DND-41 (cell line): ENCODE measurements around the gene PLSCR2.

Experiments used
- ATAC-seq: fragments of 200-7000 bp; cut with Tn5 transposase; 3 replicates; pipeline ENCODE4 v1.9.1; 2021; ENCODE audit warnings: low read depth; ENCODE audit not compliant: insufficient read depth
- DNase-seq: peaks from one replicate; pipeline ENCODE4 v3.0.0-alpha.2; 2020
- H2AFZ ChIP-seq: 2 replicates; pipeline ENCODE4 v1.6.0; 2012; ENCODE audit warnings: low read depth, low read length
- H3K27ac ChIP-seq: 2 replicates; pipeline ENCODE4 v1.5.1; 2012; ENCODE audit warnings: low read length, inconsistent platforms
- H3K27me3 ChIP-seq: fragments of 200-600 bp; sonication (generic); 2 replicates; pipeline ENCODE4 v1.6.0; 2012; ENCODE audit warnings: low read length, mild to moderate bottlenecking, inconsistent platforms; ENCODE audit not compliant: insufficient read depth, poor library complexity
- H3K36me3 ChIP-seq: 2 replicates; pipeline ENCODE4 v1.5.1; 2012; ENCODE audit warnings: low read length, inconsistent platforms; ENCODE audit not compliant: insufficient read depth
- H3K4me1 ChIP-seq: 2 replicates; pipeline ENCODE4 v1.5.1; 2012; ENCODE audit warnings: mild to moderate bottlenecking, low read length; ENCODE audit not compliant: insufficient read depth
- H3K4me2 ChIP-seq: 2 replicates; pipeline ENCODE4 v1.6.0; 2012; ENCODE audit warnings: mild to moderate bottlenecking, moderate library complexity, low read length, inconsistent platforms; ENCODE audit not compliant: insufficient read depth
- H3K4me3 ChIP-seq, 2 experiments: fragments of 200-600 bp in 1 of 2; shearing (Covaris generic) in 1 of 2; 2 replicates each; pipeline ENCODE4 v1.5.1; 2012 to 2016; ENCODE audit warnings: inconsistent platforms in 2 of 2, low read length in 2 of 2, mild to moderate bottlenecking in 2 of 2, low read depth in 1 of 2, moderate library complexity in 1 of 2
- H3K79me2 ChIP-seq: 2 replicates; pipeline ENCODE4 v1.6.0; 2012; ENCODE audit warnings: low read length, inconsistent platforms; ENCODE audit not compliant: insufficient read depth
- H3K9ac ChIP-seq: 2 replicates; pipeline ENCODE4 v1.6.0; 2012; ENCODE audit warnings: low read depth, mild to moderate bottlenecking, inconsistent platforms, low read length, moderate library complexity
- H3K9me3 ChIP-seq: 2 replicates; pipeline ENCODE4 v1.5.1; 2012; ENCODE audit warnings: low read length, moderate library complexity, mild to moderate bottlenecking, inconsistent platforms; ENCODE audit not compliant: insufficient read depth, severe bottlenecking
- H4K20me1 ChIP-seq: 2 replicates; pipeline ENCODE4 v1.6.0; 2012; ENCODE audit warnings: low read length; ENCODE audit not compliant: insufficient read depth
- EZH2 ChIP-seq: IDR thresholded peaks from 3 replicates; pipeline ENCODE4 v1.6.1; 2012; ENCODE audit warnings: borderline replicate concordance, low read depth, mild to moderate bottlenecking, moderate library complexity, low read length, inconsistent platforms; ENCODE audit not compliant: severe bottlenecking
- TF ChIP-seq, protein P1 (sequence below): IDR thresholded peaks from 2 replicates; pipeline ENCODE4 v1.5.1; 2012; ENCODE audit warnings: borderline replicate concordance, low read length, moderate library complexity, mild to moderate bottlenecking; ENCODE audit not compliant: poor library complexity, severe bottlenecking; ENCODE audit errors: extremely low read depth

The PLSCR2 gene, protein sequence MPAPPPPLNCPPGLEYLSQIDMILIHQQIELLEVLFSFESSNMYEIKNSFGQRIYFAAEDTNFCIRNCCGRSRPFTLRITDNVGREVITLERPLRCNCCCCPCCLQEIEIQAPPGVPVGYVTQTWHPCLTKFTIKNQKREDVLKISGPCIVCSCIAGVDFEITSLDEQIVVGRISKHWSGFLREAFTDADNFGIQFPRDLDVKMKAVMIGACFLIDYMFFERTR

DNA sequence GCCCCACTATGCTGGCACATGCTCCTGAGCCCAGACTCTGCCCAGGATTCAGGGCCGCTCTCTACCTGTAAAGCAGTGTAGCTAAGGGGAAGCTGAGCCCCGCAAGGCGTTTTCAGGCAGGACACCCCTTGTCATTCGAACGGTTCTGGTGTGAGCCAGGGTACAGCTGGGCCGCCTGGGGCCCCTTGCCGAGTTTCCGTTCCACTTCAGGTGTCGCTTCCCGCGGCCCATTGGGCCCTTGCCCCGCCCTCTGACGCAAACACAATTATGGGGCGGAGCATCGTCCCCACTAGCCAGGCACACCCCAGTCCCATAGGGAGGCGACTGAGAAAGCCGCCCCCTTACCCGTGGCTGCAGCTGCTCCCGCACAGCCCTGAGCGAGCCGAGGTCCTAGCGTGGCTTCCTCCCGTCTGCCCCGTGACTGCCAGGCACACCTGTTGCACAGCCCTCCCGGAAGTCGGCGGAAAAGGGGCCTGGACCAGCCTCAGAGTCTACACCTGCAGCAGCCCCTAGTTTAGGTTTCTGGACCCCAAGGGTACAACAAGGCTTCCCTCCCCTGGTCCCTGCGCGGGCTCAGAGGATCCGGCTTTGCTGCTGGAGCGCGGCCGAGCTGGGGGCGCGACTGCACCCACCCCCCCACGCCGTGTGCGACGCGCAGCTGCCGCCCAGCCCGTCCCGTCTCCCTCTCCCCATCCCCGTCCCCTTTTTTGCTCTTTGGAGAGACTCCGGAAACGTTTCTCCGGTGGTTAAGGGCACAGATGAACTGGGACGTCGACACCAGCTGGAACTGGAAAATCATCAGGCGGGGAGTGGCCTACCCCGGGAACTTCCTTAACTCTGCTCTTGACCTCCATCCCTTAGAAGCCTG lies at the start of gene PLSCR2:
Gene PLSCR2, minus strand, starts transcription at position 412 of the 868 bp plus-strand sequence. CDS start 9,657 bp downstream, outside the sequence.
- no peaks in the 10 kb centered on the region for H3K27me3 ChIP-seq
- no peaks in the 10 kb centered on the region for H3K36me3 ChIP-seq
- DNase-seq (no peak), ATAC-seq (no peak)
- no peak within 1 kb of the TSS for H3K27ac ChIP-seq
- no peak within 1 kb of the TSS for H3K4me3 ChIP-seq
- no peaks in the 10 kb centered on the region for H3K79me2 ChIP-seq
- TF ChIP-seq, protein P1, sequence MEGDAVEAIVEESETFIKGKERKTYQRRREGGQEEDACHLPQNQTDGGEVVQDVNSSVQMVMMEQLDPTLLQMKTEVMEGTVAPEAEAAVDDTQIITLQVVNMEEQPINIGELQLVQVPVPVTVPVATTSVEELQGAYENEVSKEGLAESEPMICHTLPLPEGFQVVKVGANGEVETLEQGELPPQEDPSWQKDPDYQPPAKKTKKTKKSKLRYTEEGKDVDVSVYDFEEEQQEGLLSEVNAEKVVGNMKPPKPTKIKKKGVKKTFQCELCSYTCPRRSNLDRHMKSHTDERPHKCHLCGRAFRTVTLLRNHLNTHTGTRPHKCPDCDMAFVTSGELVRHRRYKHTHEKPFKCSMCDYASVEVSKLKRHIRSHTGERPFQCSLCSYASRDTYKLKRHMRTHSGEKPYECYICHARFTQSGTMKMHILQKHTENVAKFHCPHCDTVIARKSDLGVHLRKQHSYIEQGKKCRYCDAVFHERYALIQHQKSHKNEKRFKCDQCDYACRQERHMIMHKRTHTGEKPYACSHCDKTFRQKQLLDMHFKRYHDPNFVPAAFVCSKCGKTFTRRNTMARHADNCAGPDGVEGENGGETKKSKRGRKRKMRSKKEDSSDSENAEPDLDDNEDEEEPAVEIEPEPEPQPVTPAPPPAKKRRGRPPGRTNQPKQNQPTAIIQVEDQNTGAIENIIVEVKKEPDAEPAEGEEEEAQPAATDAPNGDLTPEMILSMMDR: no peak
- TF ChIP-seq EZH2: no peak
- no peak within 1 kb of the TSS for H3K4me2 ChIP-seq
- no peaks in the 10 kb centered on the region for H4K20me1 ChIP-seq
- no peak within 1 kb of the TSS for H3K9ac ChIP-seq
- H3K4me1 ChIP-seq: no peaks in the 10 kb centered on the region
- H2AFZ ChIP-seq: no peak within 1 kb of the TSS
- H3K9me3 ChIP-seq: no peaks in the 10 kb centered on the region

DNA sequence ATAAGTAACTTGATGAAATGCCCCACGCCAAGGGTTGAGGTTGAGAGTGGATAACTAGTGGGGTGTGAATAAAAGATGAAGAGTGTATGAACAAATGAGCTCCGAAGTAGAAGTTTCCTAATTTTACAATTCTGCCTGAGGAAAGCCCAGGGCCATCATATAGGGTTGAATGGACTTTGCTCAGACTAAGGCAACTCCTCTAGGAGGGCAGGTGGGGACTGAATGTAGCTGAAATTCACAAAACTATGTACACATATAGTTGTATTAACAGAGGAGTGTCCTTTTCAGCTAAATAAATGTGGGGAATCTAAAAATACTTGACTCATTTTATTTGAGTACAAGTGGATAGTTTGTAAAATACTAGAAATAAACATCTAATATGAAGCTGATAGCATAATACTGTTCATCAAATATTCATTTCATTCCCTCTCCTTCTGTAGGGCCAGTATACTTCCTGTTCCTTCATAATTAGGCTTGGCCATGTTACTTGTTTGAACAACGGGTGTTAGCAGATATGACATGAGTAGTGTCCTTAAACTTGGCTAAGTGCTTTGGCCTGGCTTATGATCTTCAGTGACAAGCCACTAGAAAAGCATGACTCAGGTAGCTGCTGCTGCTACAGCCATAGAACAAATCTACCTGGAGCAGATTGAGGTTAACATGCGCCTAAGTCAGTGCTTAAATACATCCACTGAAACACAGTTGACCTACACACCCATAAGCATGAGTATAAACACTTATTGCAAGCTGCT lies 48.5 kb upstream of the PLSCR2 start:
- Histone ChIP-seq H3K4me3 (no peak overlapping the region), H3K27me3 (no peaks in the 10 kb centered on the region), H3K4me2 (no peak overlapping the region), H3K79me2 (no peaks in the 10 kb centered on the region), H3K27ac (no peak overlapping the region), H3K9me3 (no peaks in the 10 kb centered on the region), H2AFZ (no peak overlapping the region), H3K9ac (no peak overlapping the region), H4K20me1 (no peaks in the 10 kb centered on the region), H3K36me3 (peaks cover 58% of the 10 kb centered on the region), H3K4me1 (no peaks in the 10 kb centered on the region)
- TF ChIP-seq, protein P1: no peak
- TF ChIP-seq EZH2: no peak
- ATAC-seq (no peak), DNase-seq (no peak)

DNA sequence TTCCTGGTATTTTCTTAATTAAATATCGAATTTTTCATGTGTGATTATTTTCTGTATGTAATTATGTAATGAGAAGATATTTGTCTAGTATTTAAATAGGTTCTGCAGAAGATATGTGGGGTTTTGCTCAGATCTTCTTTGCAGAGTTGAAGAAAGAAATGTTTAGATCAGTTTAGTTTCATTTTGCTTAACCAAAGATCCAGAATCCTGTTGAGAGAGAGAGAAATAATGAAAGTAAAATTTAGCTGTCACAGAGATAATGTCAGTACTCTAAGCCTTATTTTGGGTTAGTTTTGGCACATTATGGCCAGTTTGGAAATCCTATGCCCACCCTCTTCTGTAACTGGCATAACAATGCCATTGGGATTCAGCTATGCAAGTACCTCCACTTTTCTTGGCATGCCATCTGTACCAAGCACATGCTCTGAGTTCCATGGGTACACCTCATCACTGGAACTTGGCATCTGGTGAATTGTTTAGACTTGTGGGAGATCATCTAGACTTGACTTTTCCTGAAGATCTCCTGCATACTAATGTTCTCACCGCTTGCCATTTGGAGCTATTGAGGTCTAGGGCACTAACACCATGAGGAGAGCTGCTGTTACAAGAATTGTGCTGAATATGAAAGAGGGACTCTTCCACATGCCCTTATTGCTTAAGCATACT lies 44.2 kb upstream of the PLSCR2 start:
- H2AFZ ChIP-seq: no peak overlapping the region
- no peaks in the 10 kb centered on the region for H3K4me1 ChIP-seq
- no peak for TF ChIP-seq EZH2
- TF ChIP-seq, protein P1: no peak

More for the DNA sequence above, 44.2 kb upstream of the PLSCR2 start:
- no peak overlapping the region for H3K27ac ChIP-seq
- H4K20me1 ChIP-seq: no peaks in the 10 kb centered on the region
- H3K27me3 ChIP-seq: no peaks in the 10 kb centered on the region
- peaks cover 29% of the 10 kb centered on the region for H3K36me3 ChIP-seq
- H3K4me2 ChIP-seq: no peak overlapping the region
- no peaks in the 10 kb centered on the region for H3K9me3 ChIP-seq
- no peak overlapping the region for H3K4me3 ChIP-seq
- no peaks in the 10 kb centered on the region for H3K79me2 ChIP-seq
- ATAC-seq (peak; percentile 42; the same call in 1 of the 3 replicates), DNase-seq (no peak)
- no peak overlapping the region for H3K9ac ChIP-seq
